Stimulated activated effector memory CD8-positive, alpha-beta T cell treated with anti-CD3 and anti-CD28 coated beads, Interleukin-12 subunit alpha, Interleukin-12 subunit beta, amount 100 ng/mL, for 72 hours (primary cell): ENCODE measurements around the gene COPS2.
"Not testable (repeated sequence)": the region's sequence is repeated elsewhere in the genome, so short reads cannot be mapped to it uniquely, and the experiment has no call there.

Experiments
- ATAC-seq: fragments of 150-1000 bp; cut with Tn5 transposase; 2 replicates; pipeline ENCODE4 v1.10.0; 2021
- DNase-seq, 2 donors: peaks; one replicate each; pipeline ENCODE4 v3.0.0; 2021 to 2022; ENCODE audit warnings: low spot score in 2 of 2
- H3K27ac Mint-ChIP-seq: one replicate; pipeline ENCODE4 v1.8.0; 2022; ENCODE audit warnings: mild to moderate bottlenecking, mixed read lengths
- H3K36me3 Mint-ChIP-seq: one replicate; pipeline ENCODE4 v1.8.0; 2022; ENCODE audit warnings: mild to moderate bottlenecking, mixed read lengths
- H3K4me1 Mint-ChIP-seq: one replicate; pipeline ENCODE4 v1.8.0; 2022; ENCODE audit warnings: mixed read lengths
- H3K4me3 Mint-ChIP-seq: one replicate; pipeline ENCODE4 v1.8.0; 2022; ENCODE audit warnings: mild to moderate bottlenecking, mixed read lengths
- H3K9me3 Mint-ChIP-seq: one replicate; pipeline ENCODE4 v1.8.0; 2022; ENCODE audit warnings: mixed read lengths

COPS2 gene

DNA sequence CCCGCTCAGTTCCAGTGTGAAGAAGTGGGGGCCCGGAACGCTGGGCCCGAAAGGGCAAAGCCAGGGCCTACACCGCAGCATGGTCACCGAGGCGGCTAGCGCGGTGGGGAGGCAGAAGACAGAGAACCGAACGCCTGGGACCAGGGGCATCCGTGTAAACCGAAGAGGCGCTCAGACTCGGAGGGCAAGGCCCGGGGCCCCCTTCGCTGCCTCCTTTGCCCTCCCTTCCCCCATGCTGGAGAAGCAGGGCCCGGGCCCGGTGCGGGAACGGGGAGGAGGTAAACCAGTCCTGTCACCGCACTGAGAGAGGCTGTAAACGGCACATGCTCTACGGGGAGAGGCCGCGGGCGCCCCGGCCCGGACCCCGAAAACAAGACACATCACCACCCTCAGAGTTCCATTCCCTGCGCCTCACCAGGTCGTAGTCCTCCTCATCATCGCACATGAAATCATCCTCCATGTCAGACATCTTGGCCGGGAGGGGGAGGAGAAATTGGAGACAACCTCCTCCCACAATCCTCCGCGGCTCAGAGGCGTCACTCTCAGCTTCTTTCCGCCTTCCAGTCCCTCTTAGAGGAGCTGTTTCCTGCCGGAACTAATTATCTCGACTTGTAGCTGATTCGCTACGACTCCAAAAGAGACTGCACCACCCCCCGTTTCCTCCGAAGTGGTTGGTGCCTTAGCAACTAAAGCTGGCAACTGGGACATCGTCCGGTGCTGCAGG, at the start of gene COPS2:
TSS of gene COPS2 (minus strand) at position 490 of the 724 bp plus-strand sequence. CDS start at position 469, 21 bp downstream.
- Mint-ChIP-seq H3K9me3 (no peaks in the 10 kb centered on the region), H3K27ac (peak within 1 kb of the TSS; percentile 100), H3K4me1 (peaks cover 19% of the 10 kb centered on the region), H3K36me3 (peaks cover 31% of the 10 kb centered on the region), H3K4me3 (peak within 1 kb of the TSS; percentile 99)
- peak; percentile 85 to 98 for DNase-seq
- ATAC-seq = peak; percentile 98

DNA sequence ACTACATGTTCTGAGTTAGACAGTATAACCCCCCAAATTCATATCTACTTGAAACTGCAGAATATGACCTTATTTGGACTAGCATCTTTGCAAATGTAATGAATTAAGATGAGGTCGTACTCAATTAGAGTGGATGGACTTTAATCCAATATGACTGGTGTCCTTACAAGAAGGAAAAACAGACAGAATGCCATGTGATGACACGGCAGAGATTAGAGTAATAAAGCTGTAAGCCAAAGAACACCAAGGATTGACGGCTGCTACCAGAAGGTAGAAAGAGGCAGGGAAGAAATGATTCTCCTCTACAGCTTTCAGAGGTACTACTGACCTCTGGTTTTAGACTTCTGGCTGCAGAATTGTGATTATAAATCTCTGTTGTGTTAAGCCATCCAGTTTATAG, 44.9 kb upstream of the COPS2 start:
- H3K4me3 Mint-ChIP-seq = no peak overlapping the region
- no peak for ATAC-seq
- H3K9me3 Mint-ChIP-seq = peaks cover 8% of the 10 kb centered on the region
- H3K27ac Mint-ChIP-seq = no peak overlapping the region
- DNase-seq = no peak
- peaks cover 52% of the 10 kb centered on the region for H3K36me3 Mint-ChIP-seq
- H3K4me1 Mint-ChIP-seq = peaks cover 22% of the 10 kb centered on the region

DNA sequence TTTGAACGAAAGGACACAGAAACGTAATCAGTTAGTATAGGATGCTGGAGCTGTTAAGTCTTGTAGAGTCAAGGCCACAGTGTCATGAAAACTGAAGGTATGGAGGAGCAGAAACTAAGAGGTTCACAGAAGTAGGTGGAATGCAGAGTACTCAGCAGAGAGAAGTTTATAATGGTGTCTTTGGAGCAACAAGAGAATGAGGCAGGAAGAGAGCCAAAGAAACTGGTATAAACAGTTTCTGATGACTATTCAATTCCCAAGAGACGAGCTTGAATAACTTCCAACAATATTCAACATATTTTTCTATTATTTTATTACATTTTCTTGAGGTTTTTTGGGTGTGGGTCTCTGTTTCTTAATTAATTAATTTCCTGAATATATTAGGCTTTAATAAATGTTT, 44.3 kb upstream of the COPS2 start:
- no peak overlapping the region for H3K27ac Mint-ChIP-seq
- ATAC-seq (no peak), DNase-seq (no peak)
- peaks cover 23% of the 10 kb centered on the region for H3K4me1 Mint-ChIP-seq
- H3K9me3 Mint-ChIP-seq = peaks cover 3% of the 10 kb centered on the region
- H3K4me3 Mint-ChIP-seq = no peak overlapping the region
- peaks cover 45% of the 10 kb centered on the region for H3K36me3 Mint-ChIP-seq

DNA sequence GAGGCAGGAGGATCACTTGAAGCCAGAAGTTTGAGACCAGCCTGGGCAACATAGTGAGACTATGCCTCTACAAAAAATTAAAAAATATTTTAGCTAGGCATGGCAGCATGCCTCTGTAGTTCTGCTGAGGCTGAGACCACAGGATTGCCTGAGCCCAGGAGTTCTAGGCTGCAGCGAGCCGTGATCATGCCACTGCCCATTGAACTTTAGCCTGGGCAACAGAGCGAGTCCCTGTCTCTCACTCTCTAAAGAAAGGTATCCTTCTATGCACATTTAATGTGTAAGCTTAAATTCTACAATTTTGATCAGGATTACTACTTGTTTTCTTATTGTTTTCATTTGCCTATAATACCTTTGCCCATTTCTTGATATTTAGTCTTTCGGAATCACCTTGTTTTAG, 41.5 kb upstream of the COPS2 start:
- peaks cover 19% of the 10 kb centered on the region for H3K36me3 Mint-ChIP-seq
- no peak overlapping the region for H3K4me3 Mint-ChIP-seq
- H3K27ac Mint-ChIP-seq = no peak overlapping the region
- no peaks in the 10 kb centered on the region for H3K9me3 Mint-ChIP-seq
- peaks cover 25% of the 10 kb centered on the region for H3K4me1 Mint-ChIP-seq
- DNase-seq = no peak
- no peak for ATAC-seq

DNA sequence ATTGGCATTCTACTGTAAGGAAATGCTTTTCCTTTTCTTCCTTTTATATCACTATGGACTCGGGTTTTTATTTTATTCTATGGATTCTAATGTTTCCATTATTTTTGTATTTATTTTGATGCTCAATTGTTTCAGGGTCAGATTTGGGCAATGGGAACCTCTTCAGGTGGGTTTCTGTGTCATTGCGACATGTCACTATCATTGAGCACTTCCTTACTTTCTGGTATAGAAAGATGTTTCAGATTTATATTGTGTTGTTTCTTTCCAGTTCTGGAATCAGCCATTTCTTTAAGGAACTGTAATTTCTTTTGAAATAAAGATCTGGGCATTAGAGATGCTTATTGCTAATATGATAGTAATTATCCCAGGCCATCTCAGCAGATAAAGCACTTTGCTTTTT, 36.5 kb upstream of the COPS2 start:
- Mint-ChIP-seq H3K36me3 (no peaks in the 10 kb centered on the region), H3K27ac (no peak overlapping the region), H3K4me1 (peaks cover 49% of the 10 kb centered on the region), H3K9me3 (no peaks in the 10 kb centered on the region), H3K4me3 (no peak overlapping the region)
- no peak for DNase-seq
- ATAC-seq = no peak

DNA sequence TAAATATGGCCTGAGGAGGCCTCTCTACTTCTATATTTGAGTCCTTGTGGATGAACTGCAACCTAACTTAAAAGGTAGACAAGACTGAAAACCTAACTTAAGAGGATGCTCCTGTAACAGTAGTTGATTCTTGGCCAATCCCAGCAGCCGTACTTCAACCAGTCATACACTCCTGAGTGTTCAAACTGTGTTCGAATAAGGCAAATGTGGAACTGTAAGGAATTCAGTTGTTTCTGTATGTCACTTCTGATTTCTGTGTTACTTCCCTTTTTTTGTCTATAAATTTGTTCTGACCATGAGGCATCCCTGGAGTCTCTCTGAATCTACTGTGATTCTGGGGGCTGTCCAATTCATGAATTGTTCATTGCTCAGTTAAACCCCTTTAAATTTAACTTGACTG, 35.2 kb upstream of the COPS2 start:
- Mint-ChIP-seq H3K4me3 (no peak overlapping the region), H3K4me1 (peaks cover 53% of the 10 kb centered on the region), H3K36me3 (peaks cover 6% of the 10 kb centered on the region), H3K9me3 (no peaks in the 10 kb centered on the region), H3K27ac (no peak overlapping the region)
- no peak for DNase-seq
- ATAC-seq = no peak

DNA sequence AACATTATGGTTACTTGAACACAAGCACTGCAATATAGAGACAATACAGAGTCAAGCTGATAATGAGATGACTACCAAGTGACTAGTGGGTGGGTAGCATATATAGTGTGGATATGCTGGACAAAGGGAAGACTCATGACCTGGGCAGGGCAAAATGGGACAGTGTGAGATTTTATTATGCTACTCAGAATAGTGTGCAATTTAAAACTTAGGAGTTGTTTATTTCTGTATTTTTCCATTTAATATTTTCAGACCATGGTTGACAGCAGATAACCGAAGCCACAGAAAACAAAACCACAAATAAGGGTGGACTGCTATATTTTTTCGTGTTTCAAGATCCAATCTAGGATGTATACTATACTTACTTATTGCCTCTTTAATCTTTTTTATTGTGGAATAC, 34.2 kb upstream of the COPS2 start:
- H3K4me1 Mint-ChIP-seq = peaks cover 59% of the 10 kb centered on the region

DNA sequence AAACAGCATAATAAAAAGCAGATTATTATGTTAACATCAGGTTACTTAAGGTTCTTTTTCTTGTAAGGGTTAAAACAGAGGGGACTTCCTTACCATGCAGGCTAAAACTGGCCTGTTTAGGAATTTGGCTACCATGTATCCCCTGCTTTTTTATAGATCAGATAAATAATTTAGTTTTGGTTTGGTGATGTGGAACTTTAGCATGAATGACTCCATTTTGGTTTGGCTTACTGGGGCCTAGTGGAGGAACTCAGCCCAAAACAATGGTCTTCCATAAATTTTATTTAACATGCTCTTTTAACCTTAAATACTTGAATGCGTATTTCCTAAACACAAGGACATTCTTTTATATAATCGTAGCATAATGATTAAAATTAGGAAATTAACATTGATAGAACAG, 33.5 kb upstream of the COPS2 start:
- ATAC-seq (no peak), DNase-seq (no peak)
- no peak overlapping the region for H3K4me3 Mint-ChIP-seq
- no peak overlapping the region for H3K27ac Mint-ChIP-seq
- H3K9me3 Mint-ChIP-seq = no peaks in the 10 kb centered on the region
- H3K36me3 Mint-ChIP-seq = peaks cover 6% of the 10 kb centered on the region
- H3K4me1 Mint-ChIP-seq = peaks cover 66% of the 10 kb centered on the region

More for the DNA sequence above, 34.2 kb upstream of the COPS2 start:
- ATAC-seq (no peak), DNase-seq (no peak)
- Mint-ChIP-seq H3K4me3 (no peak overlapping the region), H3K9me3 (no peaks in the 10 kb centered on the region), H3K36me3 (peaks cover 6% of the 10 kb centered on the region), H3K27ac (no peak overlapping the region)

DNA sequence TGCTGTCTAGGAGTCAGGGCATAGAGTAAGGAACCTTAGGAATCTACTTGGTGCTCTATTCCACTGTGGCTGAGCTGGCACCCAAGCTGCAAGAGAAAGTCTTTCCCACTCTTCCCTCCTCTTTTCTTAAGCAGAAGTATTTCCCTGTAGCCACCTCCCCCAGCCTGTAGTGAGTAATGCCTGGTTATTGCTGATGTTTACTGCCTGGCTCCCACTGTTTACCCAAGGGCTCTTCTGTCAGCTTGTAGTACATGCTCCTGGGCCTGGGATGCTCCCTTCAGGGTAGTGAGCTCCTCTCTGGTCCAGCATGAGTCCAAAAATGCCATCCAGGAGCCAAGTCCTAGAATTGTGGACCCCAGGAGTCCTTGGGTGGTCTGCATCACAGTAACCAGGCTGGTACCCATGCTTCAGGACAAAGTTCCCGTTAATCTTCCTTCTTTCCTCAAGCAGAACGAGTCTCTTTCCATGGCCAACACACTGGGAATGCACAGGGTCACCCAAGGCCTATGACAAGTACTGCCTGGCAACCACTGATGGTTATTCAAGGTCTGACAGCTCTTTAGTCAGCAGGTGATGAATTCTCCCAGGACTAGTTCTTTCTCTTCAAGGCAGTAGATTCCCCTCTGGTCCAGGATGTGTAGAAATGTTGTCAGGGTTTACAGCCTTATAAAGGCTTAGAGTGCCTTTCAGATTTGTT, 32.3 kb upstream of the COPS2 start:
- ATAC-seq = peak; percentile 46
- peaks cover 6% of the 10 kb centered on the region for H3K36me3 Mint-ChIP-seq
- no peak overlapping the region for H3K27ac Mint-ChIP-seq
- no peak overlapping the region for H3K4me3 Mint-ChIP-seq
- H3K4me1 Mint-ChIP-seq = peaks cover 67% of the 10 kb centered on the region
- DNase-seq = no peak
- H3K9me3 Mint-ChIP-seq = no peaks in the 10 kb centered on the region

DNA sequence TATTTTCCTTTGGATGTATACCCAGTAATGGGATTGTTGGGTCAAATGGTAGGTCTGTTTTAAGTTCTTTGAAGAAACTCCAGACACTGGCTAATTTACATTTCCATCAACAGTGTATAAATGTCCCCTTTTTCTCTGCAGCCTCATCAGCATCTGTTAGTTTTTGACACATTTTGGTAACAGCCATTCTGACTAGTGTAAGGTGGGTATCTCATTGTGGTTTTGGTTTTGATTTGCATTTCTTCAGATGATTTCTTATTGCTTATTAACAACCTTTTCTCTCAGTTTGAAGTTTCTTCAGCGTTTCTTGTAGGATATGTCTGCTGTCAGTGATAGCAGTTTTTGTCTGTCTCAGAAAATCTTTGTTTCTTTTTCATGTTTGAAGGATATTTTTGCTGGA, 30.1 kb upstream of the COPS2 start:
- peak; percentile 91 for ATAC-seq
- no peak for DNase-seq
- H3K27ac Mint-ChIP-seq = peak overlapping the region; percentile 44
- H3K36me3 Mint-ChIP-seq = peaks cover 6% of the 10 kb centered on the region
- no peak overlapping the region for H3K4me3 Mint-ChIP-seq
- no peaks in the 10 kb centered on the region for H3K9me3 Mint-ChIP-seq
- H3K4me1 Mint-ChIP-seq = peaks cover 54% of the 10 kb centered on the region

DNA sequence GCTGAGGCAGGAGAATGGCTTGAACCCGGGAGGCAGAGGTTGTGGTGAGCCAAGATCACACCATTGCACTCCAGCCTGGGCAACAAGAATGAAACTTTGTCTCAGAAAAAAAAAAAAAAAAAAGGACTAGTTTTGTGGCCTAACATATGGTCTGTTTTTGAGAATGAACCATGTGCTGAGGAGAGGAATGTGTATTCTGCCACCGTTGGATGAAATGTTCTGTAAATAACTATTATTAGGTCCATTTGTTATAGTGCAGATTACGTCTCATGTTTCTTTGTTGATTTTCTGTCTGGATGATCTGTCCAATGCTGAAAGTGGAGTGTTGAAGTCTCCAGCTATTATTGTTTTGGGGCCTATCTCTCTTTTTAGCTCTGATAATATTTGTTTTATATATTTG, 28.3 kb upstream of the COPS2 start:
- H3K9me3 Mint-ChIP-seq, H3K36me3 Mint-ChIP-seq, ATAC-seq, H3K27ac Mint-ChIP-seq, H3K4me3 Mint-ChIP-seq, DNase-seq: not testable (repeated sequence)
- peaks cover 47% of the 10 kb centered on the region for H3K4me1 Mint-ChIP-seq

DNA sequence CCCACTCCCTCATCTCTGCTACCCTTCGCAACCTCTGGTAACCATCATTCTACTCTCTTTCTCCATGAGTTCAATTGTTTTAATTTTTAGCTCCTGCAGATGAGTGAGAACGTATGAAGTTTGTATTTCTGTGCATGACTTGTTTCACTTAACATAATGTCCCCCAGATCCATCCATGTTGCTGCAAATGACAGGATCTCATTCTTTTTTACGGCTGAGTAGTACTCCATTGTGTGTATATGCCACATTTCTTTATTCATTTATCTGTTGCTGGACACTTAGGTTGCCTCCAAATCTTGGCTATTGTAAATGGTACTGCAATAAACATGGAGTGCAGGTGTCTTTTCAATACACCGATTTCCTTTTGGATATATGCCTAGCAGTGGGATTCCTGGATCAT, 26.7 kb upstream of the COPS2 start:
- H3K4me3 Mint-ChIP-seq = no peak overlapping the region
- DNase-seq = no peak
- no peak overlapping the region for H3K27ac Mint-ChIP-seq
- no peaks in the 10 kb centered on the region for H3K9me3 Mint-ChIP-seq
- H3K36me3 Mint-ChIP-seq = peaks cover 10% of the 10 kb centered on the region
- no peak for ATAC-seq
- H3K4me1 Mint-ChIP-seq = peaks cover 31% of the 10 kb centered on the region

DNA sequence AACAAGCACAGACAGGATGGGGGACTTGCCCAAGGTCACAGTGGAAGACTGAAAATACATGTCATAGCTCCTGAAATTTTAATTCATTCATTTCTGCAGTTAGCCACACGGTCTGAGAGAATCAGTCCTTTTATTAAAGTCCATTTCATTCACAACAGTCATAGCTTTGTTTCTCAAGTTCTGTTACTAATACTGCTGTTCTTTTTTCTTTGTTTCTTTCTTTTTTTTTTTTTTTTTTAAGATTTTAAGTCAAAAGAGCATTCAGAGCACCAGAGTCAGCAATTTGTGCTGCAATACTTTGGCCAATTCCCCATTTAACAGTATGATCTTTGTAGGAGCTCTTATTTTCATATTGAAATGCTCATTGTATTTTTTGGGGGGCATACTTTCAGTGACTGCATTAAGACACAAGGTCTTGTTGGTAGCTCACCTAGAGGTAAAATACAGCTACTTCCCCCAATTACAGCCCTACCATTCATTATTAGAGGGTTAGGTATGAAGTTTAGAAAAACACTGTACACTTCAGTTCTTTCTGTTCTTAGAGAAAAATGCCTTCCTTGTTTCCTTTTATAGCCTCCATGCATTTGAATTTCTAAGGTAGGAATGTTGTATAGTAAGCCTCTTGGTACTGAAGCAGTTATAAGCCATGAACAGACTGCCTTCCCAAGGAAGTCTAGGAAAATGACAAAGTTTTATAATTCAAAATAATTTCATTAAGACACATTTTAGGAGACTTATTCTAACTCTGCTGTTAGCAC, 24.2 kb upstream of the COPS2 start:
- no peak overlapping the region for H3K27ac Mint-ChIP-seq
- peaks cover 19% of the 10 kb centered on the region for H3K4me1 Mint-ChIP-seq
- DNase-seq (no peak), ATAC-seq (no peak)
- H3K9me3 Mint-ChIP-seq = no peaks in the 10 kb centered on the region
- no peak overlapping the region for H3K4me3 Mint-ChIP-seq
- H3K36me3 Mint-ChIP-seq = peaks cover 4% of the 10 kb centered on the region

DNA sequence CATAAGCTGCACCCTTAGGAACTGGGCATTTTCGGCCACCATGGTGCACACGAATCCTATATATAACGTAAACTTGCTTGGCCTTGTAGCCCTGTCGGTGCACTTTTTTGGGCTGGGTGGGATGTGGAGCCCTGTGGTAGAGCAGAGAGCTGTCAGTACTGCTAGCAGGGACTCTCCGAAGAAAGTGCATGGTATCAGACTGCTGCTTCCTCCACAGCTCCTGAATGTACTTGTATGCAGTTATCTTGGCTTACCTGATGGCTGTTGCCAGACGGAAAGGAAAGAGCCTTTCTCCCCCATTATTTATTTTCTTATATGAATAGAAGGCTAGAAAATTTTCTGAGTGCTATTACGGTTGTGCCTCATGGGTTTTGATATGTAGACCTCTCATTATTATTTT, 23.1 kb upstream of the COPS2 start:
- ATAC-seq (no peak), DNase-seq (no peak)
- peaks cover 4% of the 10 kb centered on the region for H3K36me3 Mint-ChIP-seq
- no peak overlapping the region for H3K4me3 Mint-ChIP-seq
- peaks cover 12% of the 10 kb centered on the region for H3K4me1 Mint-ChIP-seq
- H3K9me3 Mint-ChIP-seq = no peaks in the 10 kb centered on the region
- no peak overlapping the region for H3K27ac Mint-ChIP-seq

DNA sequence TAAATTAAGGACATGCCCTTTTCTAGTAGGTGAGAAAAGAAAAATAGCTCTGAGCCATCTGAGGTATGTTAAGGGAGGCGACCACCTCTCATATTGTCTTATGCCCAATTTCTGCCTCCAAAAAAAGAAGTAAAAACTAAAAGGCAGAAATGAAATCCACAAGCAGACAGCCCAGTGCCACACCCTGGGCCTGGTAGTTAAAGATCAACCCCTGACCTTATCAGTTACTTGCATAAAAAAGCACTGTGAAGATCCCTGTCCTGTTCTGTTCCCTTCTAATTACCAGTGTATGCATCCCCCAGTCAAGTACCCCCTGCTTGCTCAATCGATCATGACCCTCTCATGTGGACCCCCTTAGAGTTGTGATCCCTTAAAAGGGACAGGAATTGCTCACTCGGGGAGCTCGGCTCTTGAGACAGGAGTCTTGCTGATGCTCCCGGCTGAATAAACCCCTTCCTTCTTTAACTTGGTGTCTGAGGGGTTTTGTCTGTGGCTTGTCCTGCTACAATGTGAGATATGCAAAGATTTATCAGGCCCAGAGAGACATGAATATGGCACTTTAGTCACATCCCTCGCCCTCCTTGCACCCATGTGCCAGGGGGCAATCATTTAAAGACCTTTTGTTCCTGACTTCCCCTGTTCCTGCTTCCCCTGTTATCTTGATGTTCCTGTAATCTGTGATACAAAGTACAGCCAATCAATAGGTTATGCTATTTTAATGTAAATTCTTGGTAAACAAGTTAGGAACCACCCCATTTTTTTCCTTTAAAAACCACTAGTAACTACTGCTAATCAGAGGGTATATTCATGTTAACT, 20.4 kb upstream of the COPS2 start:
- H3K9me3 Mint-ChIP-seq, DNase-seq, H3K36me3 Mint-ChIP-seq, H3K27ac Mint-ChIP-seq, H3K4me3 Mint-ChIP-seq, ATAC-seq: not testable (repeated sequence)
- H3K4me1 Mint-ChIP-seq = peaks cover 30% of the 10 kb centered on the region
